IMR-90 (cell line): ENCODE measurements around the gene PDK1. TPM values are rescaled to one million over a fixed set of nuclear protein-coding genes. Genes with fewer than 3 reads are reported as not detected.

Experiments used
- ATAC-seq: fragments of 200-7000 bp; cut with Tn5 transposase; 2 replicates; pipeline ENCODE4 v1.9.1; 2020; ENCODE audit warnings: low read depth, mild to moderate bottlenecking, moderate library complexity
- BruUV-seq: library from RNA; stranded (reverse); fragments of 400-500 nt; replicated peaks from 2 replicates; lab custom pipeline; 2021; lab: Mats Ljungman, UMichigan
- CTCF ChIA-PET: fragments of 300-600 bp; formaldehyde crosslinking; extraction: SDS; loops from one replicate; lab custom pipeline; 2021; ENCODE audit warnings: antibody characterized with exemption; lab: Yijun Ruan, JAX
- POLR2A ChIA-PET: fragments of 300-600 bp; sonication (Branson Sonifier 250); formaldehyde crosslinking; loops from one replicate; lab custom pipeline; 2022; ENCODE audit warnings: antibody characterized with exemption; ENCODE audit not compliant: unreplicated experiment; lab: Charles Lee
- DNase-seq: peaks from one replicate; pipeline ENCODE4 v3.0.0; 2013
- H2AFZ ChIP-seq: replicated peaks from 2 replicates; pipeline ENCODE3; 2013; ENCODE audit warnings: low read length, mild to moderate bottlenecking; ENCODE audit not compliant: poor library complexity
- H2AK5ac ChIP-seq: 2 replicates; pipeline ENCODE4 v1.6.1; 2013; ENCODE audit warnings: low read depth, low read length, inconsistent platforms
- H2AK9ac ChIP-seq: replicated peaks from 2 replicates; pipeline ENCODE3; 2013; ENCODE audit warnings: mild to moderate bottlenecking, low read depth, low read length, moderate library complexity; ENCODE audit not compliant: poor library complexity
- H2BK120ac ChIP-seq: 2 replicates; pipeline ENCODE4 v1.6.1; 2013; ENCODE audit warnings: low read depth, low read length, inconsistent platforms
- H2BK15ac ChIP-seq: 3 replicates; pipeline ENCODE4 v1.6.1; 2013; ENCODE audit warnings: low read depth, low read length, inconsistent platforms
- H2BK20ac ChIP-seq: 2 replicates; pipeline ENCODE4 v1.6.1; 2013; ENCODE audit warnings: low read depth, mild to moderate bottlenecking, inconsistent platforms, low read length, moderate library complexity
- H2BK5ac ChIP-seq: 2 replicates; pipeline ENCODE4 v1.6.1; 2013; ENCODE audit warnings: mild to moderate bottlenecking, low read depth, low read length, inconsistent platforms; ENCODE audit not compliant: poor library complexity, severe bottlenecking
- H3K14ac ChIP-seq: replicated peaks from 2 replicates; pipeline ENCODE4 v1.6.1; 2013; ENCODE audit warnings: low read depth, low read length, inconsistent platforms
- H3K18ac ChIP-seq: 2 replicates; pipeline ENCODE4 v1.6.1; 2013; ENCODE audit warnings: low read depth, low read length, control low read depth
- H3K23ac ChIP-seq: 2 replicates; pipeline ENCODE4 v1.6.1; 2013; ENCODE audit warnings: low read depth, low read length, inconsistent platforms
- H3K27ac ChIP-seq: 2 replicates; pipeline ENCODE4 v1.5.1; 2013; ENCODE audit warnings: mild to moderate bottlenecking, control low read depth, low read length; ENCODE audit not compliant: insufficient read depth
- H3K27me3 ChIP-seq: 2 replicates; pipeline ENCODE4 v1.6.1; 2013; ENCODE audit warnings: low read length; ENCODE audit not compliant: control insufficient read depth, insufficient read depth
- H3K36me3 ChIP-seq: 2 replicates; pipeline ENCODE4 v1.6.1; 2013; ENCODE audit warnings: low read length, mixed read lengths; ENCODE audit not compliant: control insufficient read depth, insufficient read depth
- H3K4ac ChIP-seq: 2 replicates; pipeline ENCODE4 v1.6.1; 2013; ENCODE audit warnings: low read depth, low read length, inconsistent platforms
- H3K4me1 ChIP-seq: 2 replicates; pipeline ENCODE4 v1.6.1; 2013; ENCODE audit warnings: low read length, mixed read lengths; ENCODE audit not compliant: control insufficient read depth, insufficient read depth
- H3K4me2 ChIP-seq: 2 replicates; pipeline ENCODE4 v1.6.1; 2013; ENCODE audit warnings: low read depth, mild to moderate bottlenecking, control low read depth, low read length, moderate library complexity
- H3K4me3 ChIP-seq: 2 replicates; pipeline ENCODE4 v1.5.1; 2013; ENCODE audit warnings: low read depth, mild to moderate bottlenecking, control low read depth, low read length, moderate library complexity; ENCODE audit not compliant: insufficient read depth
- H3K56ac ChIP-seq: 2 replicates; pipeline ENCODE4 v1.6.1; 2013; ENCODE audit warnings: low read length, inconsistent platforms; ENCODE audit not compliant: insufficient read depth; ENCODE audit errors: extremely low read depth
- H3K79me1 ChIP-seq, 2 experiments: 2 replicates each; pipeline ENCODE4 v1.6.1; 2013; ENCODE audit warnings: low read length in 2 of 2, inconsistent platforms in 1 of 2, low read depth in 1 of 2
- H3K9ac ChIP-seq: 2 replicates; pipeline ENCODE4 v1.6.1; 2013; ENCODE audit warnings: low read depth, low read length, control low read depth
- H3K9me1 ChIP-seq: 2 replicates; pipeline ENCODE4 v1.6.1; 2013; ENCODE audit warnings: low read length, inconsistent platforms; ENCODE audit not compliant: insufficient read depth
- H3K9me3 ChIP-seq: 2 replicates; pipeline ENCODE4 v1.6.1; 2013; ENCODE audit warnings: low read length; ENCODE audit not compliant: control insufficient read depth, insufficient read depth
- H4K20me1 ChIP-seq: 2 replicates; pipeline ENCODE4 v1.6.1; 2013; ENCODE audit warnings: low read length, inconsistent platforms; ENCODE audit not compliant: insufficient read depth
- H4K5ac ChIP-seq: 2 replicates; pipeline ENCODE4 v1.6.1; 2013; ENCODE audit warnings: mild to moderate bottlenecking, low read depth, low read length, control low read depth
- H4K8ac ChIP-seq, 2 experiments: 2 replicates each; pipeline ENCODE4 v1.6.1; 2013; ENCODE audit warnings: low read depth in 2 of 2, low read length in 2 of 2, control low read depth in 1 of 2, inconsistent platforms in 1 of 2
- H4K91ac ChIP-seq: 2 replicates; pipeline ENCODE4 v1.6.1; 2013; ENCODE audit warnings: low read depth, low read length, inconsistent platforms; ENCODE audit not compliant: insufficient read depth
- BHLHE40 ChIP-seq: fragments of 150-350 bp; IDR thresholded peaks from 2 replicates; pipeline ENCODE4 v1.6.1; 2016; ENCODE audit warnings: mild to moderate bottlenecking, low read depth, low read length
- CTCF ChIP-seq: conservative IDR thresholded peaks from 2 replicates; pipeline ENCODE4 v1.5.1; 2012; ENCODE audit warnings: mild to moderate bottlenecking, low read depth, low read length, improper control_type of control experiment
- MAFK ChIP-seq: IDR thresholded peaks from 2 replicates; pipeline ENCODE4 v1.6.1; 2012; ENCODE audit warnings: low read depth, low read length, improper control_type of control experiment
- MAZ ChIP-seq: IDR thresholded peaks from 2 replicates; pipeline ENCODE4 v1.6.1; 2012; ENCODE audit warnings: low read depth, mild to moderate bottlenecking, low read length, improper control_type of control experiment, moderate library complexity, borderline replicate concordance
- MXI1 ChIP-seq: IDR thresholded peaks from 2 replicates; pipeline ENCODE4 v1.6.1; 2012; ENCODE audit warnings: low read depth, mild to moderate bottlenecking, low read length, moderate library complexity, borderline replicate concordance
- NFE2L2 ChIP-seq: fragments of 150-350 bp; IDR thresholded peaks from 2 replicates; pipeline ENCODE4 v1.6.1; 2016; ENCODE audit warnings: low read depth, mild to moderate bottlenecking, low read length
- RAD21 ChIP-seq: IDR thresholded peaks from 2 replicates; pipeline ENCODE4 v1.6.1; 2012; ENCODE audit warnings: low read length, improper control_type of control experiment
- RCOR1 ChIP-seq: IDR thresholded peaks from 2 replicates; pipeline ENCODE4 v1.6.1; 2012; ENCODE audit warnings: mild to moderate bottlenecking, low read length, improper control_type of control experiment; ENCODE audit not compliant: insufficient replicate concordance
- RFX5 ChIP-seq: IDR thresholded peaks from 2 replicates; pipeline ENCODE4 v1.8.0; 2012; ENCODE audit warnings: low read depth, mild to moderate bottlenecking, low read length, moderate library complexity
- WGBS, 2 experiments: methylation state at CpG; one replicate each; pipeline versions ENCODE4 v1.1.5 to v1.1.7; 2013; ENCODE audit warnings: missing lambda C conversion rate in 2 of 2; ENCODE audit not compliant: insufficient read length in 1 of 2; ENCODE audit errors: extremely low coverage in 2 of 2; 5-methylcytosine and 5-hydroxymethylcytosine counted together
- dilution Hi-C: fragments of 300-500 bp; cut with HindIII; formaldehyde crosslinking; loops from one replicate; pipeline ENCODE4 v1.14.3; 2018; ENCODE audit warnings: low sequenced_read_pairs; ENCODE audit not compliant: unreplicated experiment
- in situ Hi-C: fragments of 300-500 bp; cut with MboI; formaldehyde crosslinking; loops from 3 replicates; pipeline ENCODE4 v1.14.3; 2019; ENCODE audit warnings: low sequenced_read_pairs, inconsistent platforms, mixed read lengths
- intact Hi-C: fragments of 100-400 bp; cut with micrococcal nuclease; formaldehyde crosslinking; loops from 2 replicates; pipeline ENCODE4 v1.10.0; 2022
- polyA plus RNA-seq, 3 experiments: library from polyadenylated mRNA; depleted of rRNA; stranded (reverse); fragments of >200 nt; gene quantifications; 2 replicates each; pipeline ENCODE4 v1.2.3, GENCODE V29; 2012; ENCODE audit warnings: low replicate concordance in 1 of 3
- total RNA-seq: library from RNA; depleted of rRNA; stranded (reverse); fragments of >200 nt; gene quantifications from 2 replicates; pipeline ENCODE4 v1.2.3, GENCODE V29; 2012
- TF ChIP-seq, protein P1 (sequence below): fragments of 150-350 bp; IDR thresholded peaks from 2 replicates; pipeline ENCODE4 v1.6.1; 2016; ENCODE audit warnings: low read depth, mild to moderate bottlenecking, low read length, moderate library complexity, borderline replicate concordance

Gene PDK1
- total and polyA plus RNA-seq, 2 of the 4 experiments (the other 2 are of a cell fraction), result 38.1 to 85.9 TPM

DNA sequence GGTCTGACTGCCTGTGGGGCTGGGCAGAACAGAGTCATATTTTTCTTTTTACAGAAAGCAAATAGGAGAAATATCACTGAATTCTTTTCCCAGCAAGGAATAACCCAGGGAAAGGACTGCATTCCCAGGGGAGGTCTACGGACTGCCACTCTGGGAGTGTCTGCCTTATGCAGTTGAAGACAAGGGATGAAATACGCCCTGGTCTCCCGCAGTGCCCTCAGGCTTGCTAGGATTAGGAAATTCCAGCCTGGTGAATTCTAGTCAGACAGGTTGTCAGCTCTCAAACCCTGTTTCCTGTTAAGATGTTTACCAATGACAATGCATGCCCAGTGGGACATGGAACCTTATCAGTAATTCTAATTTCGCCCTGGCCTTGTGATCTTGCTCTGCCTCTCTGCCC lies 30.3 kb upstream of the PDK1 start:
- no peak overlapping the region for H3K4ac ChIP-seq
- CTCF ChIA-PET, result no interaction called here

More for the DNA sequence above, 30.3 kb upstream of the PDK1 start:
- Histone ChIP-seq H2BK120ac (no peak overlapping the region), H4K20me1 (no peaks in the 10 kb centered on the region), H2BK15ac (no peak overlapping the region), H3K9ac (no peak overlapping the region), H2BK20ac (no peak overlapping the region), H3K4me3 (no peak overlapping the region), H3K9me3 (peaks cover 5% of the 10 kb centered on the region), H2BK5ac (no peak overlapping the region), H3K27ac (no peak overlapping the region), H3K4me1 (no peaks in the 10 kb centered on the region), H2AFZ (no peak overlapping the region), H3K4me2 (no peak overlapping the region), H3K14ac (no peak overlapping the region), H4K8ac (no peak overlapping the region), H3K27me3 (no peaks in the 10 kb centered on the region), H4K91ac (no peak overlapping the region), H3K18ac (no peak overlapping the region), H4K5ac (no peak overlapping the region), H3K56ac (no peak overlapping the region), H2AK5ac (no peak overlapping the region), H3K79me1 (peaks cover 0 to 1% of the 10 kb centered on the region in 2 experiments; a peak in 1 of 4 replicates), H3K36me3 (no peaks in the 10 kb centered on the region), H2AK9ac (no peak overlapping the region), H3K23ac (no peak overlapping the region), H3K9me1 (no peaks in the 10 kb centered on the region)
- ATAC-seq (no peak), DNase-seq (no peak)
- in situ Hi-C loops, result no loop called here
- POLR2A ChIA-PET, result no interaction called here
- TF ChIP-seq BHLHE40, result no peak
- TF ChIP-seq NFE2L2, result no peak
- no peak for TF ChIP-seq MAZ
- no peak for TF ChIP-seq RAD21
- no peak for TF ChIP-seq RCOR1
- no peak for TF ChIP-seq MXI1
- TF ChIP-seq MAFK, result no peak
- TF ChIP-seq, protein P1, sequence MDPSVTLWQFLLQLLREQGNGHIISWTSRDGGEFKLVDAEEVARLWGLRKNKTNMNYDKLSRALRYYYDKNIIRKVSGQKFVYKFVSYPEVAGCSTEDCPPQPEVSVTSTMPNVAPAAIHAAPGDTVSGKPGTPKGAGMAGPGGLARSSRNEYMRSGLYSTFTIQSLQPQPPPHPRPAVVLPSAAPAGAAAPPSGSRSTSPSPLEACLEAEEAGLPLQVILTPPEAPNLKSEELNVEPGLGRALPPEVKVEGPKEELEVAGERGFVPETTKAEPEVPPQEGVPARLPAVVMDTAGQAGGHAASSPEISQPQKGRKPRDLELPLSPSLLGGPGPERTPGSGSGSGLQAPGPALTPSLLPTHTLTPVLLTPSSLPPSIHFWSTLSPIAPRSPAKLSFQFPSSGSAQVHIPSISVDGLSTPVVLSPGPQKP, result no peak
- TF ChIP-seq CTCF, result no peak
- TF ChIP-seq RFX5, result no peak
- dilution Hi-C loops, result no loop called here
- 100% methylated on average over 1 of the region's 4 CpGs; no CpG with 5 or more reads in 1 of the 2 experiments for WGBS, 2 experiments
- intact Hi-C loops, result no loop called here
- no TSS peak for BruUV-seq
